ENCODE results near the gene FBLIM1.

DNA sequence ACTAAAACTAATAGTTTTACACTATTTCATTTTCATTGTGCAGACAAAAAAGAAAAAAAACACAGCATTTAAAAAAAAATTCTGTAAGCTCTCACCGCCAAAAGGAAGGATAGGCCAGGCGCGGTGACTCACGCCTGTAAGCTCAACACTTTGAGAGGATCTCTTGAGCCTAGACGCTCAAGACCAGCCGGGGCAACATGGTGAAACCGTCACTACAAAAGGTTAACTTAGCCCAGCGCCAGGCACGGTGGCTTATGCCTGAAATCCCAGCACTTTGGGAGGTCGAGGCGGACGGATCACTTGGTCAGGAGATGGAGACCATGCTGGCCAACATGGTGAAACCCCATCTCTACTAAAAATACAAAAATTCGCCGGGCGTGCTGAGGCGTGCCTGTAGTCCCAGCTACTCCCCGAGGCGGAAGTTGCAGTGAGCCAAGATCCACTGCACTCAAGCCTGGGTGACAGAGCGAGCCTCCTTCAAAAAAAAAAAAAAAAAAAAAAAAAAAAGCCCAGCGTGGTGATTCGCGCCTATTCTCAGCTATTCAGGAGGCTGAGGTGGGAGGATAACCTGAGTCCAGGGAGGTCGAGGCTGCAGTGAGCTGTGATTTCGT lies 74.6 kb downstream of the FBLIM1 start:
- TF ChIP-seq, protein P1, sequence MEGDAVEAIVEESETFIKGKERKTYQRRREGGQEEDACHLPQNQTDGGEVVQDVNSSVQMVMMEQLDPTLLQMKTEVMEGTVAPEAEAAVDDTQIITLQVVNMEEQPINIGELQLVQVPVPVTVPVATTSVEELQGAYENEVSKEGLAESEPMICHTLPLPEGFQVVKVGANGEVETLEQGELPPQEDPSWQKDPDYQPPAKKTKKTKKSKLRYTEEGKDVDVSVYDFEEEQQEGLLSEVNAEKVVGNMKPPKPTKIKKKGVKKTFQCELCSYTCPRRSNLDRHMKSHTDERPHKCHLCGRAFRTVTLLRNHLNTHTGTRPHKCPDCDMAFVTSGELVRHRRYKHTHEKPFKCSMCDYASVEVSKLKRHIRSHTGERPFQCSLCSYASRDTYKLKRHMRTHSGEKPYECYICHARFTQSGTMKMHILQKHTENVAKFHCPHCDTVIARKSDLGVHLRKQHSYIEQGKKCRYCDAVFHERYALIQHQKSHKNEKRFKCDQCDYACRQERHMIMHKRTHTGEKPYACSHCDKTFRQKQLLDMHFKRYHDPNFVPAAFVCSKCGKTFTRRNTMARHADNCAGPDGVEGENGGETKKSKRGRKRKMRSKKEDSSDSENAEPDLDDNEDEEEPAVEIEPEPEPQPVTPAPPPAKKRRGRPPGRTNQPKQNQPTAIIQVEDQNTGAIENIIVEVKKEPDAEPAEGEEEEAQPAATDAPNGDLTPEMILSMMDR (IDR thresholded peaks at IDR 0.05) = no peak
- no peak for TF ChIP-seq POLR2AphosphoS5 (IDR thresholded peaks at IDR 0.05)

Data from stomach (tissue), 4 donors.